Measurements from ENCODE around the gene FADS1.

DNA sequence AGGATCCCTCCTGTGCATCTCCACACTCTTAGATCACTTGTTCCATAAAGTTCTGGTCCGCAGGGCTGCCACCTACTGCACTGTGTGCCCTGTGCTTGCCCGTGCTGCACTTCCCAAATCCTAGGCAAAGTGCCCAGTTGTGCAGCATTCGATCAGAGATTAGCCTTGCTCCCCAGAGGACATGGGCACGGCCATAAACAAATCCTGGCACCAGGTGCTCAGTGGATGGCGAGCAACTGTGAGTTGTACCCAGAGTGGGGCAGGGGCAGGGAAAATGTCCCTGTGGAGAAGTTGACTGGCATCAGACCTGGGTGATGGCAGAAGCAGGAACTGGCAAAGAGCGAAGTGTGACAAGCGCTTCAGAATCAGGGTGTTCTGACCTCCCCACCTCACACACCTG is 16.0 kb upstream of the FADS1 start:
- TF ChIP-seq EZH2phosphoT487 (IDR thresholded peaks at IDR 0.05; ENCODE audit: borderline replicate concordance, low read length), result no peak
- TF ChIP-seq, protein P1, sequence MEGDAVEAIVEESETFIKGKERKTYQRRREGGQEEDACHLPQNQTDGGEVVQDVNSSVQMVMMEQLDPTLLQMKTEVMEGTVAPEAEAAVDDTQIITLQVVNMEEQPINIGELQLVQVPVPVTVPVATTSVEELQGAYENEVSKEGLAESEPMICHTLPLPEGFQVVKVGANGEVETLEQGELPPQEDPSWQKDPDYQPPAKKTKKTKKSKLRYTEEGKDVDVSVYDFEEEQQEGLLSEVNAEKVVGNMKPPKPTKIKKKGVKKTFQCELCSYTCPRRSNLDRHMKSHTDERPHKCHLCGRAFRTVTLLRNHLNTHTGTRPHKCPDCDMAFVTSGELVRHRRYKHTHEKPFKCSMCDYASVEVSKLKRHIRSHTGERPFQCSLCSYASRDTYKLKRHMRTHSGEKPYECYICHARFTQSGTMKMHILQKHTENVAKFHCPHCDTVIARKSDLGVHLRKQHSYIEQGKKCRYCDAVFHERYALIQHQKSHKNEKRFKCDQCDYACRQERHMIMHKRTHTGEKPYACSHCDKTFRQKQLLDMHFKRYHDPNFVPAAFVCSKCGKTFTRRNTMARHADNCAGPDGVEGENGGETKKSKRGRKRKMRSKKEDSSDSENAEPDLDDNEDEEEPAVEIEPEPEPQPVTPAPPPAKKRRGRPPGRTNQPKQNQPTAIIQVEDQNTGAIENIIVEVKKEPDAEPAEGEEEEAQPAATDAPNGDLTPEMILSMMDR (IDR thresholded peaks at IDR 0.05; ENCODE audit: low read depth, low read length, poor library complexity, severe bottlenecking), result no peak
